Endodermal cell (in vitro differentiated cells): ENCODE measurements around the gene CSRP3. TPM values are rescaled to one million over a fixed set of nuclear protein-coding genes. Genes with fewer than 3 reads are reported as not detected.

Experiments used
- DNase-seq: peaks from one replicate; pipeline ENCODE4 v3.0.0-alpha.2; 2017
- H3K27ac ChIP-seq: 2 replicates; pipeline ENCODE4 v1.5.1; 2013; ENCODE audit warnings: mild to moderate bottlenecking, low read depth, low read length, moderate library complexity
- H3K27me3 ChIP-seq: 2 replicates; pipeline ENCODE4 v1.6.1; 2013; ENCODE audit warnings: mild to moderate bottlenecking, low read length, moderate library complexity; ENCODE audit not compliant: insufficient read depth, control insufficient read depth, poor library complexity, severe bottlenecking
- H3K36me3 ChIP-seq: 2 replicates; pipeline ENCODE4 v1.7.0; 2013; ENCODE audit warnings: mild to moderate bottlenecking, low read length, moderate library complexity; ENCODE audit not compliant: control insufficient read depth, insufficient read depth
- H3K4me1 ChIP-seq: one replicate; pipeline ENCODE4 v1.7.0; 2013; ENCODE audit warnings: low read length; ENCODE audit not compliant: control insufficient read depth, insufficient read depth
- H3K4me3 ChIP-seq: 2 replicates; pipeline ENCODE4 v1.5.1; 2013; ENCODE audit warnings: mild to moderate bottlenecking, low read length, moderate library complexity
- H3K9ac ChIP-seq: 2 replicates; pipeline ENCODE4 v1.6.1; 2013; ENCODE audit warnings: mild to moderate bottlenecking, low read length, moderate library complexity; ENCODE audit not compliant: poor library complexity, severe bottlenecking; ENCODE audit errors: extremely low read depth
- H3K9me3 ChIP-seq: 2 replicates; pipeline ENCODE4 v1.6.1; 2013; ENCODE audit warnings: mild to moderate bottlenecking, low read length, moderate library complexity; ENCODE audit not compliant: control insufficient read depth
- H3K27ac Mint-ChIP-seq: 2 replicates; pipeline ENCODE4 v1.8.0; 2020; ENCODE audit warnings: mixed read lengths
- H3K27me3 Mint-ChIP-seq: 2 replicates; pipeline ENCODE4 v1.8.0; 2021; ENCODE audit warnings: mild to moderate bottlenecking, mixed read lengths; ENCODE audit not compliant: insufficient read depth
- H3K36me3 Mint-ChIP-seq: 2 replicates; pipeline ENCODE4 v1.8.0; 2020; ENCODE audit warnings: low read depth, mixed read lengths
- H3K4me1 Mint-ChIP-seq: 2 replicates; pipeline ENCODE4 v1.8.0; 2020; ENCODE audit warnings: mixed read lengths
- H3K4me3 Mint-ChIP-seq: 2 replicates; pipeline ENCODE4 v1.8.0; 2020; ENCODE audit warnings: mild to moderate bottlenecking, moderate library complexity, mixed read lengths
- H3K9me3 Mint-ChIP-seq: 2 replicates; pipeline ENCODE4 v1.8.0; 2020; ENCODE audit warnings: mild to moderate bottlenecking, mixed read lengths
- CTCF ChIP-seq: fragments of 200-600 bp; sonication (generic); conservative IDR thresholded peaks from 2 replicates; pipeline ENCODE4 v1.5.0; 2021; ENCODE audit warnings: antibody characterized with exemption, mild to moderate bottlenecking
- WGBS, 2 experiments: methylation state at CpG; one replicate each; pipeline versions ENCODE4 v1.1.5 to v1.1.7; 2013; ENCODE audit warnings: missing lambda C conversion rate in 2 of 2, mixed read lengths in 1 of 2; ENCODE audit not compliant: insufficient coverage in 1 of 2, insufficient read length in 1 of 2; 5-methylcytosine and 5-hydroxymethylcytosine counted together
- total RNA-seq, 2 donors: library from RNA; stranded (reverse); fragmentation: NEBNext Ultra II Directional in 1 of 2; extraction: Animal tissue kit (Norgen Biotek cat#: 25700) in 1 of 2; gene quantifications; 2 replicates in 1 of 2; 3 replicates in 1 of 2; pipeline ENCODE4 v1.2.1, GENCODE V29; 2021

Gene CSRP3
- total RNA-seq, 2 donors from 2014 or later: not detected

- Histone ChIP-seq H3K27me3 (peaks cover 12% of the 10 kb centered on the region), H3K9ac (no peak overlapping the region), H3K4me1 (peaks cover under 1% of the 10 kb centered on the region), H3K36me3 (peaks cover 5% of the 10 kb centered on the region), H3K4me3 (no peak overlapping the region), H3K27ac (no peak overlapping the region), H3K9me3 (no peaks in the 10 kb centered on the region)
- no peaks in the 10 kb centered on the region for H3K9me3 Mint-ChIP-seq
- peaks cover 9% of the 10 kb centered on the region for H3K4me1 Mint-ChIP-seq
- WGBS, 2 experiments: 90 to 95% methylated on average over 4 to 5 of the region's 5 CpGs
- no peak for DNase-seq
- peaks cover 11% of the 10 kb centered on the region for H3K27me3 Mint-ChIP-seq
- no peak overlapping the region for H3K27ac Mint-ChIP-seq
- H3K36me3 Mint-ChIP-seq: peaks cover 3% of the 10 kb centered on the region
- no peak for TF ChIP-seq CTCF
- no peak overlapping the region for H3K4me3 Mint-ChIP-seq
Observed at GRCh38 chr11:19181531-19182261, 20.1 kb downstream of the CSRP3 start.

GRCh38 chr11:19176629-19177186 lies 25.1 kb downstream of the CSRP3 start:
- DNase-seq: no peak
- TF ChIP-seq CTCF: no peak
- H3K36me3 Mint-ChIP-seq: peaks cover 37% of the 10 kb centered on the region

GRCh38 chr11:19173964-19174638 lies 27.7 kb downstream of the CSRP3 start:
- H3K4me3 Mint-ChIP-seq: no peak overlapping the region
- no peak for DNase-seq
- H3K4me1 ChIP-seq: peaks cover 4% of the 10 kb centered on the region
- H3K36me3 ChIP-seq: peaks cover 38% of the 10 kb centered on the region
- no peak overlapping the region for H3K27ac ChIP-seq
- peaks cover 2% of the 10 kb centered on the region for H3K4me1 Mint-ChIP-seq
- no peak for TF ChIP-seq CTCF
- WGBS, 2 experiments: 96 to 98% methylated on average over 4 to 7 of the region's 7 CpGs
- H3K9ac ChIP-seq: no peak overlapping the region
- H3K27ac Mint-ChIP-seq: no peak overlapping the region
- H3K27me3 Mint-ChIP-seq: no peaks in the 10 kb centered on the region
- no peak overlapping the region for H3K4me3 ChIP-seq
- no peaks in the 10 kb centered on the region for H3K9me3 Mint-ChIP-seq
- H3K27me3 ChIP-seq: no peaks in the 10 kb centered on the region
- peaks cover 42% of the 10 kb centered on the region for H3K36me3 Mint-ChIP-seq
- H3K9me3 ChIP-seq: no peaks in the 10 kb centered on the region

More at GRCh38 chr11:19176629-19177186, 25.1 kb downstream of the CSRP3 start:
- no peaks in the 10 kb centered on the region for H3K27me3 Mint-ChIP-seq
- WGBS, 2 experiments: 74 to 83% methylated on average over 1 to 2 of the region's 2 CpGs
- no peaks in the 10 kb centered on the region for H3K9me3 ChIP-seq
- no peak overlapping the region for H3K9ac ChIP-seq
- H3K27me3 ChIP-seq: no peaks in the 10 kb centered on the region
- H3K9me3 Mint-ChIP-seq: no peaks in the 10 kb centered on the region
- H3K4me3 ChIP-seq: no peak overlapping the region
- H3K27ac ChIP-seq: no peak overlapping the region
- peaks cover 4% of the 10 kb centered on the region for H3K4me1 ChIP-seq
- peaks cover 2% of the 10 kb centered on the region for H3K4me1 Mint-ChIP-seq
- no peak overlapping the region for H3K27ac Mint-ChIP-seq
- H3K36me3 ChIP-seq: peaks cover 25% of the 10 kb centered on the region
- no peak overlapping the region for H3K4me3 Mint-ChIP-seq
